Hindlimb muscle (tissue), 1 donor: ENCODE results near the gene HIPK3. TPM values are rescaled to one million over a fixed set of nuclear protein-coding genes. Genes with fewer than 3 reads are reported as not detected.

ENCODE experiments used
- DNase-seq: peaks from one replicate; pipeline ENCODE4 v3.0.0-alpha.2; 2013
- polyA plus RNA-seq: library from polyadenylated mRNA; unstranded; fragments of 120-200 nt; gene quantifications from one replicate; pipeline ENCODE4 v1.2.1, GENCODE V29; 2013; ENCODE audit not compliant: insufficient read length

HIPK3 gene
- polyA plus RNA-seq, 1 donor: 85.1 TPM

DNA sequence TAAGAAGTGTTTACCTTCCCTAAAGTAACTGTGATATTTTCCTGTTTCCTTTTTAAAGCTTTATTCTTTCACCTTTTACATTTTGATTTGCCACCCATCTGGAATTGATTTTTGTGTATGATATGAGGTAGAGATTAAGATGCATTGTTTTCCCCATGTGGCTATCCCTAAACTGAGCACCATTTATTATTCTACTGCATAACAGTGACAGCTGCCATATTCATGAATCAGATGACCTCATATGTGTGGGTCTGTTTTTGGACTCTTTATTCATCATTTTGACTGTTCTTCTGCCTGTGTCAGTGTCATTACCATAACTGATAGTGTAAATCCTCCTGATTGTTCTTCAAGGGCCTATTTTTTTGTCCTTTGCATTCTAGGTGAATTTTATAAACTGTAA, 50.8 kb downstream of the HIPK3 start:
- DNase-seq: no peak

DNA sequence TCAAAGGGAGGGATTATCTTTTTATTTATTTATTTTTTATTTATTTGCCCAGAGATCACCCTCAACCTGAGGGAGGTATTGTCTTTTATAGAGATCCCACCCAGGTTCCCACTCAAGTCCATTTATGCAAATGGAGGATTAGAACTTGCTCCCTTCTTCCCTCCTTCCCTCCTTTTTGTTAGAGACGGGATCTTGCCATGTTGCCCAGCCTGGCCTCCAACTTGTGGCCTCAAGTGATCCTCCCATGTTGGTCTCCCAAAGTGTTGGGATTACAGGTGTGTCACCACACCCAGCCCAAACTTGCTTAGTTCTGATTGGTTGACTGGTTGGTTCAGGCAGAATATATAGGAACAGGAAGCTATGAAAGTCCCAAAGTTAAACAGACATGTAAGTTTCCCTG, 51.9 kb downstream of the HIPK3 start:
- DNase-seq: no peak

DNA sequence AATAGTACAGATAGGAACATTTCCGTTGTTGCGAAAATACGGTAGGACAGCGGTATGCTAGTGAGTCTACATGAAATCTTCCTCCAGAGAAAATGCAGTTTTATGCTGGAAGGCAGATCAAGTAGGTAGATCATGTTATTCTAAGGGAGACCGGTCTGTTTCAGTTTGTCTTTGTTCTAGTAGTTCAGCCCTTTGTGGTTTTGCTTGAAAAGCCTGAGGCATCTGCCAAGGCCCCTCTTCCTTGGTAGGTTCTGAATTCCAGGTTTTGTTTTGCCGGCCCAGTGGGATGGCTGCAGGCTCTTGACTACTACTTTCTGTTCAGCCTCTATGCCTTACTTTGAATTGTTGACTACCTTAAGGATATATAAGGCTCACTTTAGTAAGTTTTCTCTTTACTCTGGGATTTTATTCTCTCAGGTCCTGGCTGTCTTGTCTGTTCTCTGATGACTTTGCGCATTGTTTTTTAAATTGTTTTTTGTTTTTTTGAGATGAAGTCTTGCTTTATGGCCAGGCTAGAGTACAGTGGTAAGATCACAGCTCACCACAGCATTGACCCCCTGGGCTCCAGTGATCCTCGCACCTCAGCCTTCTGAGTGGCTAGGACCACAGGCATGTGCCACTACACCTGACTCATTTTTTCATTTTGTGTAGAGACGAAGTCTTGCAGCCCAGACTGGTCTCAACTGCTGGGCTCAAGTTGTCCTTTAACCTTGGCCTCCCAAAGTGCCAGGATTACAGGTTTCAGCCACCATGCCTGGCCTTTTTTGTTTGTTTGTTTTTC, 53.7 kb downstream of the HIPK3 start:
- no peak for DNase-seq

DNA sequence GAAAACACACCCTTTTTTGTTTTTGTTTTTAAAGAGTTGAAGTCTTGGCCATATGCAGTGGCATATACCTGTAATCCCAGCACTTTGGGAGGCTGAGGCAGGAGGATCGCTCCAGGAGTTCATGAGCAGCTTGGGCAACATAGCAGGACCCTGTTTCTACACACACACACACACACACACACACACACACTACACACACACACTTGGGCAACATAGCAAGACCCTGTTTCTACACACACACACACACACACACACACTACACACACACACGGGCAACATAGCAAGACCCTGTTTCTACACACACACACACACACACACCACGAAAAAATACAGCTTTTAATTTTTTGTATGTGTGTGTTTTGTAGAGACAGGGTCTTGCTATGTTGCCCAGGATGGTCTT, 54.5 kb downstream of the HIPK3 start:
- no peak for DNase-seq

DNA sequence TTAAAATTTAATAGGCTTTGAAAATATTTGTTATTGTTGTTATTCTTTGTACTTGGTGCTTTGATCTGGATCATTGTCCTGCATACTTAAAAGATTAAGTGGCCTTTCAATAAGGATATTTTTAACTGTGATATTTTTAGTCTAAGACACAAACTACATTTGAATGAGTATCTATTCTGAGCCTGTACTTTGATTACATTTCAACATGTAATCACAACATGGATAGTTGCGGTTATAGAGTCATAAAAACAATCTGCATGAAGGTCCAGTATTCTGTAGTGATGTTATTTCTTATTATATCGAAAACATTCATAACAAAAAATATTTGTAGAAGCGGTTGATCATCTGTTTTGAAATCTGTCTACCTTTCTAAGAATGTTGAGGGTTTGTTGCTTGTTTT, 58.6 kb downstream of the HIPK3 start:
- no peak for DNase-seq

DNA sequence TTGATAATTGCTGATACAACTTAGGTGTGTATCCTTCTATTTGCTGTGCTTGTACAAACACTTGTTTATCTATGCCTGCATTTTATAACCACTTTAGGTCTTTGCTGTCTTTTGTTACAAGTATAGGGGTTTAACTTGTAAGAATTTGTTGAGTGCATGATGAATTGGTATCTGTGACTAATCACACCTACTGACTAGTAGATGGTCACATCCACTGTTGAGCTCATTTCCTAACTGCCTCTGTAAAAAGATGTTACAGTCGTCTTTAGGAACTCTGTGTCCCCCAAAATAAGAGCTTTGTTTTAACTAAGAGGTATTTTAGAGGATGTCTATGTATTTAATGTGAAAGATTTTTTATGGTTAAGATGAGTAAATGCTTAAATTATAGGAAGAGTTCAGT, 60.5 kb downstream of the HIPK3 start:
- DNase-seq: no peak

DNA sequence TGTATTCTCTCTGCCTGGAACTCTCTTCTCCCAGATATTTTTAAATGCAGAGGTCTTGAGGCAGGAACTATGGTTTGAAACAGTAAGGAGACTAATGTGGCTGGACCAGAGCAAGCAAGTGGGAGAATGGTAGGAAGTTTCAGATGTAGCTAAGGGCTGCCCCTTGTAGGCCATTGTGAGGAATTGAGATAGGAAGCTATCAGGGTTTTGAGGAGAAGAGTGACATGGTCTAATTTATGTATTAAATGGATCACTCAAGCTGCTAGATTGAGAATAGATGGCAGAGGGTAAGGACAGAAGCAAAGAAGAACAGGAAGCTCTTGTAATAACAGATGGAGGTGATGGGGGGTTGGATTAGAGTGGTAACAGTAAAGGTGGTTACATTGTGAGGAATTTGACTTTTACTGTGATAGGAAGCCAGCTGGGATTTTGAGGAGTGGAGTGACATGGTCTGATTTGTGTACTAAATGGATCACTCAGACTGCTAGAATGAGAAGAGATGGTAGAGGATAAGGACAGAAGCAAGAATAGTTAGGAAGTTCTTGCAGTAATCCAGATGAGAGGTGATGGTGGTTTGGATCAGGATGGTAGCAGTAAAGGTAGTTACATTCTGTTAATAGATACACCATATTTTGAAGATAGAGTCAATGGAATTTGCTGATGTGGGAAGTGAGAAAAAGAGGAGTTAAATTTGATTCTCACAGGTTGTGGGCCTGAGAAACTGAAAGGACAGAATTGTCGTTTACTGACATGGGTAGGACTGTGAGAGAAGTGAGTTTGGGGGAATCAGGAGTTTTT, 63.0 kb downstream of the HIPK3 start:
- no peak for DNase-seq

DNA sequence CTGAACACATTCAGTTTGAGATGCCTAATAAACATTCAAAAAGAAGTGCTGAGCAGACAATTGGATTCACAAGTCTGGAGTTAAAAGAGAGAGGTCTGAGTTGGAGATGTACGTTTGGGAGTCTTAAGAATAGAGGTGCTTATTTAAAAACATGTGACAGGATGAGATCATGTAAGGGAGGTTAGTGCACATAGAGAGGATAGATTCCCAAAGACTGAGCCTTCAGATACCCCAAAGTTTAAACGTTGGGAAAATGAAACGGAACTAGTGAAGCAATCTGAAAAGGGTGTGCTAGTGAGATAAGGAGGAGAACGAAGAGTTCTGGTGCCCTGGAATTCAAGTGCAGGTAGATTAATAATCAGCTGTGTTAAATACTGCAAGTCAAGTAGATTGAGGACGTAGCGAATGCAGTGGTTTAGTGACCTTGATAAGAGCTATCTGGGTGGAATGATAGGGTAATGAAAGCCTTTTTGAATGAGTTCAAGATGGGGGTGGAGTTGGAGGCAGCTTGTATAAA, 63.7 kb downstream of the HIPK3 start:
- DNase-seq: no peak

DNA sequence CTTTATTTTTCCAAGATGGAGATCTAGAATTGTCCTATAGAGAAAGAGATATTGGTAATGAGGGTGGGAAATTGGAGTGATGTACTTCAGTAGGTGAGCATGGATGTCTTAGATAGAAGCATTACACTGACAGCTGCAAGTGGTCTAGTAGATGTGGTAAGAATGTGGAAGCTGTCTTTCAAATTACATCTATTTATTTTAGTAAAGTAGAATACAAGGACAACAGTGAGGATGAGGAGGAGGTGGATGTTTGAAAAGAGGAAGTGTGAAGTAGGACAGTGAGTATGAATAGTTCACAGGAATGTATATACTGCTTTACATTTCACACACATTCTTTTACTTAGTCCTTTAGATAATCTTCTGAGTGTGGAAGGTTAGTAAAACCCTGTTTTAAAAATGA, 64.2 kb downstream of the HIPK3 start:
- DNase-seq: no peak

DNA sequence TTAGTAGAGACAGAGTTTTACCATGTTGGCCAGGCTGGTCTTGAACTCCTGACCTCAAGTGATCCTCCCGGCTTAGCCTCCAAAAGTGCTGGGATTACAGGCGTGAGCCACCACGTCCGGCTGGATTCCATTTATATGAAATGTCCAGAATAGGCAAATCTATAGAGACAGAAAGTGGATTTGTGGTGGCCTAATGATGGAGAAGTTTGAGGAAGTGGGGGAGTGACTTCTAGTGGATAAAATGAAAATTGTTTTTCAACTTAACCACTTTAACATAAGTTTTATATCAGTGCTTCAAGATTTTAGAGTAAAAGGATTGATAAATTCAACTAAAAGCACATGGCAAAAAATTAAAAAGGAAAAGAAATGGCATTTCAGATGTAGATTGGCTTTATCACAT, 66.2 kb downstream of the HIPK3 start:
- DNase-seq: no peak

DNA sequence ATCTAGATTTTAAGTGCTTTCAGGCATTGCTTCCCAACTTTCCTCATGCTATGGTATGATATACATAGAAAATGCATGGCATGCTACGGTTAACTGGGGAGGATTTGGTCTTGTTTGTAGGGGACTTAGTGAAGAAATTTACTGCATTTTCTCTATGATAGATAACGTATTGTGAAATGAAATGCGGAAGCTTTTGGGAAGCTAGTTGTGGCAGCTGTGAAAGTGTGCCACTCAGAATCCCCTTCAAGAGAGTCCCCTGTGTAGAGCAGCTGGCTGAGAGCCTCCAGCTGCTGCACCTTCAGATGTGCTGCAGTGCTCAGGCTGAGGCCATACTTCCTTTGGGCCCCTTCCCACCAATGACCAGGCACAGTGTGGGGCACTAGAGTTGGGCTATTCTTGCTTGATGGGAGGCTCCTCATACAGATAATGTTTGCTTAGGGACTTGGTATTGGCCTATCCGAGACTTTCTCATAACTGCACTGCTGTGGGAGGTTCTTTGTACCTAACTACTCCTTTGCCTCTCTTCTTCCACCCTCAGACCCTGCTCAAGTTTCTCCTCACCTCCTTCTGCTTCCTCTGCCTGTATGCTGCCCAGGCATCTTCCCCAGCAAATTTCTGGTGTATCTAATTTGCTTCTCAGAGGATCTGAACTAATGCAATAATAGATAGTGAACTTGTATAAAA, 67.3 kb downstream of the HIPK3 start:
- no peak for DNase-seq

DNA sequence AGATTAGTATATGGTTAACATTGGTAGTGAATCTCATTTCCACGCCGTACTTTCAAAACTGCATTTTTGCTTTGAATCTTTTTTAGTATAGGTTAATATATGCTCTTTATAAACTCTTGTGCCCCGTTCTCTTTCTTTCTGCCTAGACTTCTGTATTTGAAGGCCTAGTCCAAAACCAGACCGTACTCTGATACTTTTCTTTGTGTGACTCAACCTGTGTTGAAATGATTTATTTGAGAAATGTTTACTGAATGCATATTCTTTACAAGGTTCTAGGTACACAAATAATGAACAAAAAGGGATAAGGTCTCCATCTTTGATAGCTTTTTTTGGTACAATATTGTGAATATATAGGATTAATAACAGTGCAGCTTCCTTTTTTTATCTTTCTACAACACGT, 68.3 kb downstream of the HIPK3 start:
- no peak for DNase-seq

DNA sequence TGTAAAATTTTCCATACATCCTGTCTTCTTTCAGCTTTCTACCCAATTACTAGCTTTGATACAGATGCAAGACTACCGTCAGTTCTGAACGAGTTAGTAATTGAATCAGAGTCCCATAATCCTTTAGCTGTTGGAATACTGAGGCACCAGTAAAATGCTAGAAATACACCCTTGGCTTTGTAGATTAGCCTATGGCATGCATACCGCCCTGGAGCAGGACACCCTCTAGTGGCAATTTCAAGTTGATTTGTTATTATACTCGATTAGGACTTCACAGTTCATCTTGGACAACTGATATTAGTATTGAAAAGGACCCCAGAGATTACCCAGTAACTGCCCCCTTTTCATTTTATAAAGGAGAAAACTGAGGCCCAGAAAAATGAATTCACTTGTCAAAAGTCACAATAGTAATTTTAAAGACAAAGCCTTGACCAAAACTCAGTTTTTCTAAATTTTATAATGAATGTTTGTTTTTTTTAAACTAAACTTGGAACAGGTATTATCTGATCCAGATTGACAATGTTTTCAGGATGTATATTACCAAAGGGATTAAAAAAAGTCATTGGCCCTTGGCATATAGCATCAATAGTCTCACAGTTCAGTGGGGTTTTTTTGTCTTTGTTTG, 72.6 kb downstream of the HIPK3 start:
- DNase-seq: peak; percentile 51

DNA sequence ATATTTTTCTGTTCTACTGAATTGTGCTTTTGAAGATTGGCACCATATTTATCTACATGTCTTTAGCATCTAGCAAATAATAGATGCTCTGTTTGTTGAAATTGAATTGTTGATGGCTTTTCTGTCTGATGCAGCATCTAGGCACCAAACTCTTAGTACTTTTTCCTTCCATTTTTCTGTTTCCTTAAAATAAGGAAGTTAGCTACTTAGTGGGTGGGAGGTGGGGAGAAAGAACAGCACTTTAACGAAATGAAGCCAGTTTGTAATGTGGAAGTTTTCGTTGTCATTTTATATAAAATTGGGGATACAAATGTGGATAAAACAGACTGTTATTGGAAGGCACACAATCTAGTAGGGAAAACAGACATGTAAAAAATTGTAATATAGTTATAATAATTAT, 76.6 kb downstream of the HIPK3 start:
- DNase-seq: no peak

DNA sequence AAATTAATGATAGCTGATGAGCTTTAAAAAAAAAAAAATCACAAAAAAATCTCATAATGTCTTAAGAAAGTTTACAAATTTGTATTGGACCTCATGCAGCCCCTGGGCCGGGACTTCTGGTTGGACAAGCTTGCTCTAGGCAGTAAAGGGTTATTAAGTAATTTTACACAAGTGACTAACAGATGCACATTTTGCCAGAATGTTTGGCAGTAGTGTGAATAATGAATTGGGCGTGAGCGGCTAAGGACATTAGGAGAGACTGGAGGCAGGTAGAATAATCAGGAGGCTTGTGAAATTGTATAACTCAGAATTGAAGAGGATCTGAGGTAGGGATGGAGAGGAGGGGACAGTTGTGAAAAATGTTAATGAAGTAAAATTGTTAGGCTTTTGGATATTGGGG, 77.4 kb downstream of the HIPK3 start:
- no peak for DNase-seq

DNA sequence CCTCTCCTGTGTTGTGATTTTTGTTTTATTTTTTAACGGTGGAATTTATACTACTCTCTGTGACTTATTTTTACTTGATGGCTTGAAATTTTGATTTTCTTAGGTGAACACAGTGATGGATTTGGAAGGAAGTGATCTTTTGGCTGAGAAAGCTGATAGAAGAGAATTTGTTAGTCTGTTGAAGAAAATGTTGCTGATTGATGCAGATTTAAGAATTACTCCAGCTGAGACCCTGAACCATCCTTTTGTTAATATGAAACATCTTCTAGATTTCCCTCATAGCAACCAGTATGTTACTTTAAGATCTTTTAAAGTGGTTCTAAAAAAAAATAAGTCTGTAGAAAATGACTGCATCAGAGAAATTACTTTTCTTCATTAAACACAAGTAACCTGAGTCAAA, 82.1 kb downstream of the HIPK3 start:
- no peak for DNase-seq

DNA sequence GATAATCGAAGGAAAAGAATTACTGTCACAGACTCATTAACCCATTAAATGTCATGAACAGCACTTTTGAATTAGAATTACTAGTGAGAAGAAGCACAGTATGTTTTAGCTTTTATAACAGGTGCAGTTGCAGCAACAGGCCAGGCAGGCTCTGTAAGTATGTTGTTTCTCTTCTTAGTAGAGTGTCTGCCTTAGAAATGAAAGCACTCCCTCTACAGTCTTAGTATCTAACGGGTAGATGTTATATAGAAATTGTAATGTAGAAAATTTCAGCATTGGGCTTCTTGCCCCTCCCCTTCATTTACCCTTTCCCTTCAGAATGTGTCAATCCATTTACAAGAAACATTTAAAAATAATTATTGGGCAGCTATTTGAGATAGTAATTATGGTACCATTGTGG, 87.4 kb downstream of the HIPK3 start:
- no peak for DNase-seq

DNA sequence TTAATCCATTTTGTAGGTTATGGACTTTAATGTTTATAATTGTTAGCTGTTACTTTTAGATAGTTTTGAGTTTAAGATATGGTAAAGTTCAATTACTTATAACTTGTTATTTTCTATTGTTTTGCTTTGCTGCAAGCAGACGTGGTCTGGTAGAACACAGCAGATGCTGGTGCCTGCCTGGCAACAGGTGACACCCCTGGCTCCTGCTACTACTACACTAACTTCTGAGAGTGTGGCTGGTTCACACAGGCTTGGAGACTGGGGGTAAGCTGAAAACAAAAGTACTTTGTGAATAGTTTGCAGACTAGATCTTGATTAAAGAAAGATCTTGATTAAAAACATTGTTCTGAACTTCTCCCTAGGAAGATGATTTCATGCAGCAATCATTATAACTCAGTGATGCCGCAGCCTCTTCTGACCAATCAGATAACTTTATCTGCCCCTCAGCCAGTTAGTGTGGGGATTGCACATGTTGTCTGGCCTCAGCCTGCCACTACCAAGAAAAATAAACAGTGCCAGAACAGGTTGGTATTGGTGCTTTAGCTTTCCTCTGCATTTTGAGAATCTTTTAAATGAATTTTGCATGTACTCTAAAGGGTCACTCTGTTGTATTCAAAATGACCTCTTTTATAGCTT, 90.4 kb downstream of the HIPK3 start:
- no peak for DNase-seq

DNA sequence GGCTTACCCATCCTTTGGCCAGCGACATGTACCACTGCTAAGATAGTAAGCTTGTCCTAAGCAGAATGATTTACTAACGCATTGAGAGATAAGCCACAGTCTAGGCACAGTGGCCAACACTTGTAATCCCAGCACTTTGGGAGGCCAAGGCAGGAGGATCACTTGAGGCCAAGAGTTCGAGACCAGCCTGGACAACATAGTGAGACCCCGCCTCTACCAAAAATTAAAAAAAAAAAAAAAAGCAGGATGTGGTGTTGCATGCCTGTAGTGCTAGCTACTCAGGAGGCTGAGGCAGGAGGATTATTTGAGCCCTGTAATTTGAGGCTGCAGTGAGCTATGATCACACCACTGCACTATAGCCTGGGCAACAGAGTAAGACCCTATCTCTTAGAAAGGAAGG, 93.1 kb downstream of the HIPK3 start:
- no peak for DNase-seq

DNA sequence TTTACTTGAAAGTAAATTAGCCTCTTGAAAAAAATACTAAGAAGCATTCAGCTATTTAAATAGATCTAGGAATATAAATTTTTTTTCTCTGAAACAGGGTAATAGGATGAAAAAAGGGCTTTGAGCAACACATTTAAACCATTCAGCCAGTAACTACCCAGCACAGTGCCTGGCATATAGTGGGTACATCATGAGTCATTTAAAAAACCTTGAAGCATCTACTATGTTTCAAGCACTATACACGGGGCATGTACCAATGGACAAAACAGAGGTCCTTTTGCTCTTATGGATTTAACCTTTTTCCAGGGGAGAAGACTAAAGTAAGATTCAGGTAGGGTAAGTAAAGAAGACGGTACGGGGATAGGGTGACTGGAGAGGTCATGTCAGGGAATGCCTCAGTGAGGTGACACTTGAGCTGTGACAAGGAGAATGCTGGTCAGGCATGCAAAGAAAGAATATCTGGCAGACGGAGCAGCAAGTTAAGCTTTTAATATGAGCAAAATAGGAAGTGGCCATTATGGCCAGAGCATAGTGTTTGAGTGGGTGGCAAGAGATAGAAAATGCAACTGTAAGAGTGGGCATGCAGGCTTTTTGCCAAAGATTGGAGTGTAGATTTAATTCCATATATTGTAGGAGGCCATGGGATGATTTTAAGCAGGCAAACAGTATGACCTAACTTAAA, 101.1 kb downstream of the HIPK3 start:
- no peak for DNase-seq

DNA sequence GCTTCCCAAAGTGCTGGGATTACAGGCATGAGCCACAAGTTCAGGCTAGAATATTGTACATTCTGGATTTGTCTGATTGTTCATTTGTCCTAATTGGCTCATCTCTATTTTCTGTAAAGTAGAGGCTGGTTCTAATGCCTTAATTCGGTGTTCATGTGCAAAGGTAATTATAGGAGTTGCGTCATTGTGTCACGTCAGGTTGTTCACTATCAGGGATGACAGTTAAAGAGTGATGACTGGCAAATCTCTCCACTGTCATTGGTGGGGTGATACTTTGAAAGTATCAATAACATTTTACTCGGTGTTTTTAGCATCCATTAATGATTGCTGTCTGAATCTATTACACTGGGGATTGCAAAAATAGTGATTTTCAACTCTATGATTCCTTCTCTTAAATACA, 103.5 kb downstream of the HIPK3 start:
- no peak for DNase-seq
